ENCODE data around the gene GTPBP6.

- no peak for TF ChIP-seq CTCF (IDR thresholded peaks at IDR 0.05; ENCODE audit: low read length)
- no peak for TF ChIP-seq EZH2 (IDR thresholded peaks at IDR 0.05; ENCODE audit: borderline replicate concordance, low read length)
These were observed 40.1 kb upstream of the GTPBP6 start for GRCh38 chrX:358651-359143.

All from OCI-LY1 (cell line).